Fibroblast of mammary gland (primary cell): ENCODE measurements around the gene TERB2.
"Not testable (repeated sequence)": the region's sequence is repeated elsewhere in the genome, so short reads cannot be mapped to it uniquely, and the experiment has no call there.

Experiments used
- DNase-seq: peaks from one replicate; pipeline ENCODE4 v3.0.0-alpha.2; 2010; ENCODE audit warnings: low read depth
- H3K4me3 ChIP-seq: 2 replicates; pipeline ENCODE4 v1.5.1; 2011; ENCODE audit warnings: low read depth, mild to moderate bottlenecking, low read length, moderate library complexity; ENCODE audit not compliant: control insufficient read depth
- TF ChIP-seq, protein P1 (sequence below): conservative IDR thresholded peaks from 2 replicates; pipeline ENCODE4 v1.5.1; 2011; ENCODE audit warnings: low read depth, low read length, inconsistent platforms; ENCODE audit not compliant: control insufficient read depth, insufficient read depth

The TERB2 gene

DNA sequence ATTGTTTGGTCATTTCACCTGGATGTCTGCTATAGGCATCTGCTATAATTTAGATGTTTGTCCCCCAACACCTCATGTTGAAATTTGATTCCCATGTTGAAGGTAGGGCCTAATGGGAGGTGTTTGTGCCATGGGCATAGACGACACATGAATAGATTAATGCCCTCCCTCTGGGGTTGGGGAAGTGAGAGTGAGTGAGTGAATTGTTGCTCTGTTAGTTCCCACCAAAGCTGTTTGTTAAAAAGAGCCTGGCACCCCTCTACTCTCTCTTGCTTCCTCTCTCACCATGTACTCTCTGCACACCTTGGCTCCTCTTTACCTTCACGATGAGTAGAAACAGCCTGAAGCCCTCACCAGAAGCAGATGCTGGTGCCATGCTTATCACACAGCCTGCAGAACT, 42.6 kb downstream of the TERB2 start:
- TF ChIP-seq, protein P1, sequence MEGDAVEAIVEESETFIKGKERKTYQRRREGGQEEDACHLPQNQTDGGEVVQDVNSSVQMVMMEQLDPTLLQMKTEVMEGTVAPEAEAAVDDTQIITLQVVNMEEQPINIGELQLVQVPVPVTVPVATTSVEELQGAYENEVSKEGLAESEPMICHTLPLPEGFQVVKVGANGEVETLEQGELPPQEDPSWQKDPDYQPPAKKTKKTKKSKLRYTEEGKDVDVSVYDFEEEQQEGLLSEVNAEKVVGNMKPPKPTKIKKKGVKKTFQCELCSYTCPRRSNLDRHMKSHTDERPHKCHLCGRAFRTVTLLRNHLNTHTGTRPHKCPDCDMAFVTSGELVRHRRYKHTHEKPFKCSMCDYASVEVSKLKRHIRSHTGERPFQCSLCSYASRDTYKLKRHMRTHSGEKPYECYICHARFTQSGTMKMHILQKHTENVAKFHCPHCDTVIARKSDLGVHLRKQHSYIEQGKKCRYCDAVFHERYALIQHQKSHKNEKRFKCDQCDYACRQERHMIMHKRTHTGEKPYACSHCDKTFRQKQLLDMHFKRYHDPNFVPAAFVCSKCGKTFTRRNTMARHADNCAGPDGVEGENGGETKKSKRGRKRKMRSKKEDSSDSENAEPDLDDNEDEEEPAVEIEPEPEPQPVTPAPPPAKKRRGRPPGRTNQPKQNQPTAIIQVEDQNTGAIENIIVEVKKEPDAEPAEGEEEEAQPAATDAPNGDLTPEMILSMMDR = no peak
- H3K4me3 ChIP-seq = no peak overlapping the region
- no peak for DNase-seq

DNA sequence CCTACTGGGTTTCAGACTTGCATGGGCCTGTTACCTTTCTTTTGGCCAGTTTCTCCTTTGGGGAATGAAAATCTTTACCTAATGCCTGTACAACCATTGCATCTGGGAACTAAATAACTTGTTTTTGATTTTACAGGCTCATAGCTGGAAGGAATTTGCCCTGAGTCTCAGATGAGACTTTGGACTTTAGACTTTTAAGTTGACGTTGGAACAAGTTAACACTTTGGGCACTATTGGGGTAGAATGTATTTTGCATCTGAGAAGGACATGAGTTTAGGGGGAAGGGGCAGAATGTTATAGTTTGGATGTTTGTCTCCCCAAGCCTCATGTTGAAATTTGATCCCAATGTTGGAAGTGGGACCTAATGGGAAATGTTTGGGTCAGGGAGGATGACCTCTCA, 44.7 kb downstream of the TERB2 start:
- not testable (repeated sequence) for DNase-seq, H3K4me3 ChIP-seq

DNA sequence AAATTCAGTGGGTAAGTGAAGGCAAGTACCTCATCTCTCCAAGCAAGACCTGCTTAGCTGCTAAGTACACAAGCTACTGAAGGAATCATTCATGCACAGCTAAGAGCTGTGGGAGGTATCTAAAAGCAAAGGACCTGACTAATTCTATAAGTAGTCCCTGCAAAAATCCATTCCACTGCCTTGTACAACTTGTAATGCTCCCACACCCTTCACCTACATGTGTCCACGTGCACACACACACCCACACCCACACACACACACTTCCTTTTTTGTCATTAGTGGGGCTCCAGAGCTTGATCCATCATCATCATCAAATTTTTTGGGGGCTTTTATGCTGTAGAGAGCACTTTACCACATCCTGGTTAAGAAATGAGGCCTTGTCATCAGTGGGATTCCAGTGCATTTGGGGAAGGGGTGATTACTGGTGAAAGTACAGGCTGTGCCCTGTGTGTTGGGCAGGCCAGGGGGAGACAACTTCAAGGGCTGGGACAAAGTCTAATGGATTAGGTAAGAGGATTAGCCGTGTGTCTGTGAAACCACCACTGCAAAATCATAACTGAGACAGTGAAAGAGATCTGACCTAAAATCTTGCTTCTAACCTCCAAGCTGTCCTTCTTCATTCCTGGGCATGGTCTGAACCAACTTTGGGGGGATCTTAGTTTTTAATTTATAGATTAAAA, 47.4 kb downstream of the TERB2 start:
- DNase-seq, H3K4me3 ChIP-seq: not testable (repeated sequence)

DNA sequence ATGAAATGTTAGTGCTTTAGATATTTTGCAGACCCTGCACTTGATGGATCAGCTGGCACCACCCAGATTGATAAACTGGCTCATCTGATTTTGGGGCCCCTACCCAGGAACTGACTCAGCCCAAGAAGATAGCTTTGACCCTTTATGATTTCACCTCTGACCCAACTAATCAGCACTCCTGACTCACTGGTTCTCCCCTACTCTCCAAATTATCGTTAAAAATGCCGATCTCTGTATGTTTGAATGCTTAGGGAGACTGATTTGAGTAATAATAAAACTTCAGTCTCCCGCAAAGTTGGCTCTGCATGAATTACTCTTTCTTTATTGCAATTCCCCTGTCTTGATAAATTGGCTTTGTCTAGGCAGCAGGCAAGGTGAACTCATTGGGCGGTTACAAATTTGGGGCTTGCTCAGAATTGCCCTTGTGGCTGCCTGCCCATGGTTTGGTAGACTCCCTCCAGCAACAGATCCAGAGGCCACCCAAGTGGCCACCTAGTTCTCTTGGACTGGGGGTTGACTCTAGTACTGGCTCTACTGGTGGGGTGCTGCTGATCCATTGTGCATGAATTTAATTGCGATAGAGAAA, 48.2 kb downstream of the TERB2 start:
- not testable (repeated sequence) for H3K4me3 ChIP-seq, DNase-seq

DNA sequence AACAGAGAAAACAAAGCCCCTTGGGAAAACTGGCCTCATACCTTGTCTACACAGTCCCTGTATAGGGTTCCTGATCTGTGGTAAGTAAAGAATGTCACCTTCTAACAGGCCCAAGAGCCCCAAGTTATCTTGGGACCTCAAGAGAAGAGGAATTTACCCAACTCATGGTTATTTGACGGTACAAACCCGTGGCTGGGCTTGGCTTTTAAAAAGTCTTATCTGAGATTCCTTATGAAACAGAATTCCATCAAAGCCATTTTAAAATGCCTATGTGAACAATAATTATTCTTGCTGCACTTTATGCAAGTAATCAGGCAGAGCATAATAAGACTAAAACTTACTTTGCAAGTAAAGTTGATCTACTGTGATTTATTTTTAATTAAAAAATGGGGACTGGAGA, 52.6 kb downstream of the TERB2 start:
- H3K4me3 ChIP-seq = no peak overlapping the region
- no peak for DNase-seq
- TF ChIP-seq, protein P1 = no peak

DNA sequence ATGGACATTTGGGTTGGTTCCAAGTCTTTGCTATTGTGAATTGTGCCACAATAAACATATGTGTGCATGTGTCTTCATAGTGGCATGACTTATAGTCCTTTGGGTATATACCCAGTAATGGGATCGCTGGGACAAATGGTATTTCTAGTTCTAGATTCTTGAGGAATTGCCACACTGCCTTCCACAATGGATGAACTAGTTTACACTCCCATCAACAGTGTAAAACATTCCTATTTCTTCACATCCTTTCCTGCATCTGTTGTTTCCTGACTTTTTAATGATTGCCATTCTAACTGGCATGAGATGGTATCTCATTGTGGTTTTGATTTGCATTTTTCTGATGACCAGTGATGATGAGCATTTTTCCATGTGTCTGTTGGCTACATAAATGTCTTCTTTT, 58.6 kb downstream of the TERB2 start:
- DNase-seq, H3K4me3 ChIP-seq: not testable (repeated sequence)

DNA sequence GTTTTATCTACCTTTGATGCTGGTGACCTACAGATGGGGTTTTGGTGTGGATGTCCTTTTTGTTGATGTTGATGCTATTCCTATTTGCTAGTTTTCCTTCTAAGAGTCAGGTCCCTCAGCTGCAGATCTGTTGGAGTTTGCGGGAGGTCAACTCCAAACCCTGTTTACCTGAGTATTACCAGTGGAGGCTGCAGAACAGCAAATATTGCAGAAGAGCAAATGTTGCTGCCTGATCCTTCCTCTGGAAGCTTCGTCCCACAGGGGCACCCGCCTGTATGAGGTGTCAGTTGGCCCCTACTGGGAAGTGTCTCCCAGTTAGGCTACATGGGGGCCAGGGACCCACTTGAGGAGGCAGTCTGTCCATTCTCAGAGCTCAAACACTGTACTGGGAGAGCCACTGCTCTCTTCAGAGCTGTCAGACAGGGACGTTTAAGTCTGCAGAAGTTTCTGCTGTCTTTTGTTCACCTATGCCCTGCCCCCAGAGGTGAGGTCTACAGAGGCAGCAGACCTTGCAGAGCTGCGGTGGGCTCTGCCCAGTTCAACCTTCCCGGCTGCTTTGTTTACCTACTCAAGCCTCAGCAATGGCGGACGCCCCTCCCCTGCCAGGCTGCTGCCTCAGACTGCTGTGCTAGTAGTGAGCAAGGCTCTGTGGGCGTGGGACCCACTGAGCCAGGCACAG, 63.9 kb downstream of the TERB2 start:
- H3K4me3 ChIP-seq, DNase-seq: not testable (repeated sequence)

DNA sequence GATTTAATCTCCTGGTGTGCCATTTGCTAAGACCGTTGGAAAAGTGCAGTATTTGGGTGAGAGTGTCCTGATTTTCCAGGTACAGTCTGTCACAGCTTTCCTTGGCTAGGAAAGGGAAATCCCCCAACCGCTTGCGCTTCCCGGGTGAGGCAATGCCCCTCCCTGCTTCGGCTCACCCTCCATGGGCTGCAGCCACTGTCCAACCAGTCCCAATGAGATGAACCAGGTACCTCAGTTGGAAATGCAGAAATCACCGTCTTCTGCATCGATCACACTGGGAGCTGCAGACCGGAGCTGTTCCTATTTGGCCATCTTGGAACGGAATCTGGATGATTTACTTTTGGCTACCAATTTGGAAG, 64.4 kb downstream of the TERB2 start:
- not testable (repeated sequence) for DNase-seq, H3K4me3 ChIP-seq

DNA sequence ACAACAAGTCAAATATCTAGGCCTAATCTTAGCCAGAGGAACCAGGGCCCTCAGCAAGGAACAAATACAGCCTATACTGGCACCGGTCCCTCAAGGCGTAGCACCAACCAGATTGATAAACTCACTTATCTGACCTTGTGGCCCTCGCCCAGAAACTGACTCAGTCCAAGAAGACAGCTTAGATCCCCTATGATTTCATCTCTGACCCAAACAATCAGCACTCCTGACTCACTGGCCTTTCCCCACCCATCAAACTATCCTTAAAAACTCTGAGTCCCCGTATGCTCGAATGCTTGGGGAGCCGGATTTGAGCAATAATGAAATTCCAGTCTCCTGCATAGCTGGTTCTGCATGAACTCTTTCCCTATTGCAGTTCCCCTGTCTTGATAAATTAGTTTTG, 64.9 kb downstream of the TERB2 start:
- DNase-seq = peak; percentile 34
- no peak overlapping the region for H3K4me3 ChIP-seq
- TF ChIP-seq, protein P1 = no peak

DNA sequence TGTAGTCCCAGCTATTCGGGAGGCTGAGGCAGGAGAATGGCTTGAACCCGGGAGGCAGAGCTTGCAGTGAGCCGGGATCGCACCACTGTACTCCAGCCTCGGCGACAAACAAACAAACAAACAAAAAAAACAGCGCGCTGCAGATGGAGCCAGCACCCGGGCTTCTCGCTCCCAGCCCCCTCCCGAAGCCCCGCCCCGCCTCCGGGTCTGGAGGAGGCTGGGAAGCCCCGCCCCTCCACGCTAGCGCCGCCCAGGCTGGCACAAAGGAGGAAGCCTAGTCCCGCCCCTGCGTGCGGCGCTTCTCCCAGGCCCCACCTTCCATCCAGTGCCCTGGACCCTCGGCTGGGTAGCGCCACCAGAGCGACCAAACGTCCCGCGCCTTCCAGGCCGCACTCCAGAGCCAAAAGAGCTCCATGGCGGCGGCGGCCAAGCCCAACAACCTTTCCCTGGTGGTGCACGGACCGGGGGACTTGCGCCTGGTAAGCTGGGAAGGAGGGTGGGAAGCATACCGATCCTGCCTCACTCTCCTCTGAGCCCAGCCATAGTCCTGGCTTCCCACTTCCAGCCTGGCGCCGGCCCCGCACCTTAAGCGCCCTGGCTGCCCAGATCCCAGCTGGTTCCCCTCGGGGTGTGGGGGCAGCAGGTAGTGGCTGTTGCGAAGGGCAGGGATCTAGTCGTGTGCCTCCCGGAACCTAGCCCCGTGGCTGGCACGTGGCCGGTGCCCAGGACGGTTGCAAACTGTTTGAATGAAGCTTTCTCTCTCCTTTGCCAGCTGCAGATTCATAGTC, 66.6 kb downstream of the TERB2 start, which contains the start of gene SORD:
Gene SORD, plus strand, starts transcription at position 325 of the 788 bp plus-strand sequence. Its CDS starts 89 bp downstream, at position 414.
- DNase-seq = peak; percentile 74
- TF ChIP-seq, protein P1 = no peak
- peak within 1 kb of the TSS; percentile 83 for H3K4me3 ChIP-seq
